WERI-Rb-1 (cell line): ENCODE data around the gene TEX19.

Source experiments
- DNase-seq: peaks from one replicate; pipeline ENCODE4 v3.0.0-alpha.2; 2020
- H3K27ac ChIP-seq: fragments of 250-450 bp; sonication (Bioruptor Pico); 2 replicates; pipeline ENCODE4 v1.5.1; 2020; ENCODE audit warnings: mild to moderate bottlenecking, moderate library complexity
- H3K27me3 ChIP-seq: fragments of 250-450 bp; sonication (Bioruptor Pico); 2 replicates; pipeline ENCODE4 v1.5.1; 2021; ENCODE audit warnings: mild to moderate bottlenecking, low read depth, moderate library complexity; ENCODE audit not compliant: insufficient read depth, severe bottlenecking
- H3K36me3 ChIP-seq: fragments of 250-450 bp; sonication (Bioruptor Pico); 2 replicates; pipeline ENCODE4 v1.5.1; 2020; ENCODE audit warnings: mild to moderate bottlenecking, moderate library complexity
- H3K4me3 ChIP-seq: 2 replicates; pipeline ENCODE4 v1.5.1; 2011; ENCODE audit warnings: low read depth, mild to moderate bottlenecking, control low read depth, low read length
- H3K9me3 ChIP-seq: fragments of 250-450 bp; sonication (Bioruptor Pico); 2 replicates; pipeline ENCODE4 v1.5.1; 2021; ENCODE audit warnings: mild to moderate bottlenecking, moderate library complexity; ENCODE audit not compliant: severe bottlenecking
- CTCF ChIP-seq: IDR thresholded peaks from 2 replicates; pipeline ENCODE4 v1.5.1; 2011; ENCODE audit warnings: low read depth, mild to moderate bottlenecking, control low read depth, inconsistent platforms, low read length

The TEX19 gene

GRCh38 chr17:82321947-82322466 lies 37.0 kb upstream of the TEX19 start:
- Histone ChIP-seq H3K27ac (no peak overlapping the region), H3K9me3 (peaks cover 7% of the 10 kb centered on the region), H3K27me3 (peaks cover 3% of the 10 kb centered on the region), H3K36me3 (no peaks in the 10 kb centered on the region), H3K4me3 (no peak overlapping the region)
- no peak for TF ChIP-seq CTCF
- no peak for DNase-seq

- no peak for DNase-seq
- Histone ChIP-seq H3K9me3 (peaks cover 7% of the 10 kb centered on the region), H3K4me3 (no peak overlapping the region), H3K36me3 (no peaks in the 10 kb centered on the region), H3K27me3 (peaks cover 3% of the 10 kb centered on the region), H3K27ac (no peak overlapping the region)
- no peak for TF ChIP-seq CTCF
Observed at GRCh38 chr17:82322526-82323453, 36.3 kb upstream of the TEX19 start.

- no peak for DNase-seq
- Histone ChIP-seq H3K27ac (no peak overlapping the region), H3K36me3 (no peaks in the 10 kb centered on the region), H3K27me3 (peaks cover 3% of the 10 kb centered on the region), H3K9me3 (peaks cover 7% of the 10 kb centered on the region), H3K4me3 (no peak overlapping the region)
- no peak for TF ChIP-seq CTCF
Observed at GRCh38 chr17:82323514-82324234, 35.4 kb upstream of the TEX19 start.

GRCh38 chr17:82324566-82325285 lies 34.3 kb upstream of the TEX19 start:
- Histone ChIP-seq H3K27me3 (peaks cover 3% of the 10 kb centered on the region), H3K4me3 (no peak overlapping the region), H3K36me3 (no peaks in the 10 kb centered on the region), H3K9me3 (peaks cover 2% of the 10 kb centered on the region), H3K27ac (no peak overlapping the region)
- no peak for DNase-seq
- TF ChIP-seq CTCF = no peak

- H3K27ac ChIP-seq = no peak overlapping the region
- no peak for DNase-seq
Observed at GRCh38 chr17:82325286-82326180, 33.5 kb upstream of the TEX19 start.

More at GRCh38 chr17:82325286-82326180, 33.5 kb upstream of the TEX19 start:
- no peaks in the 10 kb centered on the region for H3K9me3 ChIP-seq
- peaks cover 3% of the 10 kb centered on the region for H3K27me3 ChIP-seq
- TF ChIP-seq CTCF = no peak
- no peaks in the 10 kb centered on the region for H3K36me3 ChIP-seq
- no peak overlapping the region for H3K4me3 ChIP-seq
